DOHH2 (cell line): ENCODE measurements around the gene UBL4A.

ENCODE experiments used
- H3F3A ChIP-seq: fragments of 200-600 bp; sonication (generic), shearing (Covaris generic); 2 replicates; pipeline ENCODE4 v1.6.0; 2016; ENCODE audit warnings: antibody characterized with exemption, mild to moderate bottlenecking; ENCODE audit not compliant: control insufficient read depth, insufficient read depth
- H3K27ac ChIP-seq: fragments of 200-600 bp; sonication (generic); 2 replicates; pipeline ENCODE4 v1.5.1; 2014; ENCODE audit warnings: low read depth, mild to moderate bottlenecking, low read length, moderate library complexity
- H3K27me3 ChIP-seq: fragments of 200-600 bp; sonication (generic); 2 replicates; pipeline ENCODE4 v1.6.1; 2014; ENCODE audit warnings: mild to moderate bottlenecking, low read length, mixed read lengths; ENCODE audit not compliant: control insufficient read depth
- H3K36me3 ChIP-seq: fragments of 200-600 bp; sonication (generic); 2 replicates; pipeline ENCODE4 v1.6.1; 2014; ENCODE audit warnings: mild to moderate bottlenecking, low read length, moderate library complexity, mixed read lengths; ENCODE audit not compliant: control insufficient read depth
- H3K4me1 ChIP-seq: fragments of 200-600 bp; sonication (generic); 2 replicates; pipeline ENCODE4 v1.6.1; 2014; ENCODE audit warnings: mild to moderate bottlenecking, low read length, mixed read lengths; ENCODE audit not compliant: control insufficient read depth
- H3K4me2 ChIP-seq: fragments of 200-600 bp; sonication (generic); 2 replicates; pipeline ENCODE4 v1.6.0; 2014; ENCODE audit warnings: mild to moderate bottlenecking, low read length, moderate library complexity
- H3K4me3 ChIP-seq: fragments of 200-600 bp; sonication (generic); 2 replicates; pipeline ENCODE4 v1.5.1; 2014; ENCODE audit warnings: mild to moderate bottlenecking, low read length, mixed read lengths
- H3K79me2 ChIP-seq: fragments of 200-600 bp; sonication (generic); 2 replicates; pipeline ENCODE4 v1.6.1; 2014; ENCODE audit warnings: mild to moderate bottlenecking, low read length, mixed read lengths; ENCODE audit not compliant: control insufficient read depth
- H3K9me2 ChIP-seq: fragments of 200-600 bp; sonication (generic); replicated peaks from 2 replicates; pipeline ENCODE4 v1.6.1; 2014; ENCODE audit warnings: mild to moderate bottlenecking, low read length, mixed read lengths; ENCODE audit not compliant: control insufficient read depth
- H3K9me3 ChIP-seq: fragments of 200-600 bp; sonication (generic); 2 replicates; pipeline ENCODE4 v1.6.1; 2014; ENCODE audit warnings: antibody characterized with exemption, low read length, mixed read lengths; ENCODE audit not compliant: control insufficient read depth, insufficient read depth
- H4K20me1 ChIP-seq: fragments of 200-600 bp; sonication (generic); 2 replicates; pipeline ENCODE4 v1.6.0; 2014; ENCODE audit warnings: low read depth, mild to moderate bottlenecking, antibody characterized with exemption, low read length, moderate library complexity; ENCODE audit not compliant: control insufficient read depth, insufficient read depth
- EZH2phosphoT487 ChIP-seq: fragments of 200-600 bp; sonication (generic); IDR thresholded peaks from 2 replicates; pipeline ENCODE4 v1.6.1; 2017; ENCODE audit warnings: borderline replicate concordance, mild to moderate bottlenecking, antibody characterized with exemption, low read length, moderate library complexity, mixed read lengths
- TF ChIP-seq, protein P1 (sequence below): fragments of 200-600 bp; sonication (generic); IDR thresholded peaks from one replicate; pipeline ENCODE4 v1.5.1; 2014; ENCODE audit warnings: antibody characterized with exemption, mild to moderate bottlenecking, low read depth, low read length; ENCODE audit not compliant: poor library complexity, severe bottlenecking

The UBL4A gene

DNA sequence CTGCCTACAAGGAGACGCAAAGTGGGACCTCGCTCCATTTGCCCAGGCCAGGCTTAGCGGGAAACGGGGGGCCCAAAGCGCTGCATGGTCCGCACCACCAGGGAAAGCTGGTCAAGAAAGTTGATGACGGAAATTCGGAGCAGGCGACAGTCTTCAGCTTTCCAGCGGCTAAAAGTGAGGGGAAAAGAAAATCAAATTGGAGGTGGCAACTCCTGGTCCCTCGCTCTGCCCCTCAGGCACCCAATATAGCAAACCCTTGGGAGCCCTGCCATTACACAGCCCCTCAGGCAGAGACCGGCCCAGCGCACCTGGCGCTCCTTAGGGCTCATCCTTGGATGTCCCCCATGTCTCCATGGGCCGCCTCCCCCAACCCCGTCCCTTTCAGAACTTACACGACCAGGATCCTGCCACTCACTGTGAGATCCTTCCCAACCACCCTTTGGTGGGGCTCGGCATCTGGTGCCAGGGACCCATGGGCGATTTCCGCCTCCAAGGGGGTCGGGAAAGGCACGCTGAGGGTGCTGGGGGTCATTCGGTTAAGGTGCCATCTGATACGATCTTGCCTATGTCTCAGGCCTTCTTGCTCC lies 8.4 kb downstream of the UBL4A start:
- Histone ChIP-seq H3K27ac (no peak overlapping the region), H3F3A (peaks cover 2% of the 10 kb centered on the region), H3K4me1 (peaks cover 42% of the 10 kb centered on the region), H4K20me1 (no peaks in the 10 kb centered on the region), H3K36me3 (no peaks in the 10 kb centered on the region), H3K9me2 (no peaks in the 10 kb centered on the region), H3K9me3 (no peaks in the 10 kb centered on the region), H3K27me3 (no peaks in the 10 kb centered on the region), H3K79me2 (peaks cover 8% of the 10 kb centered on the region), H3K4me2 (peak overlapping the region; percentile 94), H3K4me3 (peak overlapping the region; percentile 81)
- TF ChIP-seq, protein P1, sequence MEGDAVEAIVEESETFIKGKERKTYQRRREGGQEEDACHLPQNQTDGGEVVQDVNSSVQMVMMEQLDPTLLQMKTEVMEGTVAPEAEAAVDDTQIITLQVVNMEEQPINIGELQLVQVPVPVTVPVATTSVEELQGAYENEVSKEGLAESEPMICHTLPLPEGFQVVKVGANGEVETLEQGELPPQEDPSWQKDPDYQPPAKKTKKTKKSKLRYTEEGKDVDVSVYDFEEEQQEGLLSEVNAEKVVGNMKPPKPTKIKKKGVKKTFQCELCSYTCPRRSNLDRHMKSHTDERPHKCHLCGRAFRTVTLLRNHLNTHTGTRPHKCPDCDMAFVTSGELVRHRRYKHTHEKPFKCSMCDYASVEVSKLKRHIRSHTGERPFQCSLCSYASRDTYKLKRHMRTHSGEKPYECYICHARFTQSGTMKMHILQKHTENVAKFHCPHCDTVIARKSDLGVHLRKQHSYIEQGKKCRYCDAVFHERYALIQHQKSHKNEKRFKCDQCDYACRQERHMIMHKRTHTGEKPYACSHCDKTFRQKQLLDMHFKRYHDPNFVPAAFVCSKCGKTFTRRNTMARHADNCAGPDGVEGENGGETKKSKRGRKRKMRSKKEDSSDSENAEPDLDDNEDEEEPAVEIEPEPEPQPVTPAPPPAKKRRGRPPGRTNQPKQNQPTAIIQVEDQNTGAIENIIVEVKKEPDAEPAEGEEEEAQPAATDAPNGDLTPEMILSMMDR, result no peak
- TF ChIP-seq EZH2phosphoT487, result no peak

DNA sequence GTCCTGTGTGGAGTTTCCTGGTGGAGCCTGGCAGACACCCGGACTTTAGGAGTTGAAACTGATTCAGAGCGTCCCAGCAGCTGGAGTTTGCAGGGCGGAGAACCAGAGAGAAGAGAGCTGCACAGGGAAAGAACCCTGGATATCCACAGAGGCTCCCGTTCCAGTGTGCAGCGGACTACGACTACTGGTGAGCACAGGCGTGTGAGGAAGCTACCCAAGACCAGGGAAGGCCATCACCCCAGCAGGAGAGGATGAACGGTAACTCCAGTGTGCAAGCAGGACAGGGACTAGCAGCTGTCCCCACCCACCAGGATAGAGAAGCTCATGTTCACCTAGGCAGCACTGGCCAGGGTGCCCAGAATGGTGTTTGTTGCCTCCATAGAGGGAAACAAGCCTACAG lies 9.6 kb downstream of the UBL4A start:
- no peak for TF ChIP-seq EZH2phosphoT487
- TF ChIP-seq, protein P1, result no peak
- no peaks in the 10 kb centered on the region for H3K9me3 ChIP-seq
- no peaks in the 10 kb centered on the region for H4K20me1 ChIP-seq
- H3K27me3 ChIP-seq, result no peaks in the 10 kb centered on the region
- H3K36me3 ChIP-seq, result no peaks in the 10 kb centered on the region
- no peak overlapping the region for H3K4me3 ChIP-seq
- H3F3A ChIP-seq, result peaks cover 2% of the 10 kb centered on the region; the same call in 1 of the 2 replicates
- H3K4me1 ChIP-seq, result peaks cover 34% of the 10 kb centered on the region
- H3K9me2 ChIP-seq, result no peaks in the 10 kb centered on the region
- no peak overlapping the region for H3K27ac ChIP-seq
- H3K79me2 ChIP-seq, result peaks cover 8% of the 10 kb centered on the region
- no peak overlapping the region for H3K4me2 ChIP-seq

GRCh38 chrX:154473683-154474082 lies 12.7 kb downstream of the UBL4A start:
- no peaks in the 10 kb centered on the region for H3K36me3 ChIP-seq
- H3K79me2 ChIP-seq, result peaks cover 8% of the 10 kb centered on the region
- H3K27me3 ChIP-seq, result no peaks in the 10 kb centered on the region
- no peak for TF ChIP-seq EZH2phosphoT487
- TF ChIP-seq, protein P1, result no peak
- no peaks in the 10 kb centered on the region for H3K9me2 ChIP-seq
- H3F3A ChIP-seq, result peaks cover 2% of the 10 kb centered on the region; the same call in 1 of the 2 replicates
- no peak overlapping the region for H3K4me3 ChIP-seq
- H4K20me1 ChIP-seq, result no peaks in the 10 kb centered on the region
- no peak overlapping the region for H3K27ac ChIP-seq
- no peak overlapping the region for H3K4me2 ChIP-seq
- peaks cover 9% of the 10 kb centered on the region for H3K4me1 ChIP-seq
- H3K9me3 ChIP-seq, result no peaks in the 10 kb centered on the region
